GM12891 (cell line): ENCODE data around the gene BICC1.

Experiments
- DNase-seq: peaks from one replicate; pipeline ENCODE4 v3.0.0; 2011; ENCODE audit warnings: low spot score; ENCODE audit not compliant: insufficient read length
- FAIRE-seq: peaks from 2 replicates; lab custom pipeline; 2011; peaks lifted over from hg19 to GRCh38; lab: Jason Lieb, UNC
- PAX5 ChIP-seq: IDR thresholded peaks from 2 replicates; pipeline ENCODE4 v1.6.1; 2011; ENCODE audit warnings: low read length, moderate library complexity, mild to moderate bottlenecking; ENCODE audit not compliant: insufficient read depth, severe bottlenecking
- POLR2A ChIP-seq: IDR thresholded peaks from 2 replicates; pipeline ENCODE4 v1.6.1; 2011; ENCODE audit warnings: low read depth, low read length, control low read depth
- POLR2AphosphoS5 ChIP-seq: IDR thresholded peaks from 2 replicates; pipeline ENCODE4 v1.6.1; 2011; ENCODE audit warnings: low read depth, low read length, control low read depth
- POU2F2 ChIP-seq: IDR thresholded peaks from 2 replicates; pipeline ENCODE4 v1.6.1; 2011; ENCODE audit warnings: low read depth, mild to moderate bottlenecking, control low read depth, low read length, moderate library complexity
- SPI1 ChIP-seq: IDR thresholded peaks from 2 replicates; pipeline ENCODE4 v1.6.1; 2011; ENCODE audit warnings: low read depth, low read length, control low read depth
- TAF1 ChIP-seq: IDR thresholded peaks from 2 replicates; pipeline ENCODE4 v1.6.1; 2011; ENCODE audit warnings: low read depth, low read length, control low read depth

The BICC1 gene

GRCh38 chr10:58731276-58731675 lies 218.6 kb downstream of the BICC1 start:
- TF ChIP-seq PAX5 (no peak), POU2F2 (no peak), SPI1 (no peak), POLR2AphosphoS5 (no peak), POLR2A (no peak), TAF1 (no peak)
- DNase-seq (no peak), FAIRE-seq (no peak)

DNA sequence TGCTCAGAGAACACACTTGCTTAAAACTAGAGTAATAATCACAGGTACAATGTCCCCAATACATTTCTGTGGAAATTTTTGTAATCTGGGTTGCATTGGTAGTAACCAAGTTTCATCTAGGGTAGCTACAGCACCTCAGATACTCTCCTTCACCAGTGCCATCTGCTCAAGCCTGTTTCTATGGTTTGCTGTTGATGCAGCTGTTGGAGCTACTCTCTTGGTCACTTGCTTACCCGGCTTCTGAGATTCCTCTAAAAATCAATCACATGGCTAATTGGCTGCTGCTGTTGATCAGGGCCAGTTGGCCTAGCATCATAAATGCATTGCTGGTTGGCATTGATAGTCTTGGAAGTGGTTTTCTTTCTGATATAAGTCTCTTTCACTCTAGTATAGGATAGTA lies 220.8 kb downstream of the BICC1 start:
- FAIRE-seq (no peak), DNase-seq (no peak)
- TF ChIP-seq PAX5 = no peak
- TF ChIP-seq SPI1 = no peak
- no peak for TF ChIP-seq POU2F2
- no peak for TF ChIP-seq POLR2AphosphoS5
- no peak for TF ChIP-seq TAF1
- no peak for TF ChIP-seq POLR2A

DNA sequence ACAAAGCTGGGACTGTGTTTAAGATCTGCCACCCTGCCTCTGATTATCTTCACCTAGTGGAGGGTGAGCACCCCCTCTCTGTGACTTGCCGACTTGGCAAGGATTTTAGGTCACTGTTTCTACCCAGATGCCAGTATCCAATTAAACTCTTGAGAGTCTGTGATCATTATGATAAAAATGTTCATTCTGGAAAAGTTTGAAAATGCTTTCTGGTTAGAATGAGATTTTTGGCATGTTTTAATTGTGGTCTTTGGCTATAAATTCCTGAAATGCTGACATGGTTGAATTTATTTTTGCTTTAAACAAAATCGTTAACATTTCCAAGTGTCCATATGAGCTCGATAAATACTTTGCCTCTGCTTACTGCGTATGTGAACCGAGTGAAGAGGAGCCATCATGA lies 221.4 kb downstream of the BICC1 start:
- TF ChIP-seq POU2F2 (no peak), POLR2AphosphoS5 (no peak), TAF1 (no peak), SPI1 (no peak), POLR2A (no peak), PAX5 (no peak)
- FAIRE-seq = no peak
- DNase-seq = no peak

DNA sequence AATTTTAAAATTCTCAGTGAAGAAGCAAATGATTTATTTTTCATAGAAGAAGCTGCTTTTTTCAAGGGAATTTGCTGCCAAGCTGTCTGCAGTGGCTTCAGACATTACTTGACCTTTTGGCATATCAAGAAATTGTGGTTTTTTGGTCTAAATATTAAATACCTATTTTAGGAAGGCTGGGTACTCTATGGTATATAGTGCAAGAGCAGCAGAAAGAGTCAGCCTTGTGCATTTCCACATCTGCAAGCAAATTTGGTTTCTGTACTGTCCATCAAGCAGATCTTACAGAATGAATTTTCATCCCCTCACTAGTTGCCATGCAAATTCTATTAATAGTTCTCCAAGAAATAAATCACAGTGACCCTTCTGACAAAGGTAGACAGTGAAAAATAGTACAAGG lies 222.0 kb downstream of the BICC1 start:
- no peak for FAIRE-seq
- DNase-seq = no peak
- TF ChIP-seq POU2F2 = no peak
- no peak for TF ChIP-seq SPI1
- no peak for TF ChIP-seq POLR2AphosphoS5
- TF ChIP-seq PAX5 = no peak
- TF ChIP-seq POLR2A = no peak
- no peak for TF ChIP-seq TAF1

GRCh38 chr10:58735087-58735486 lies 222.4 kb downstream of the BICC1 start:
- no peak for FAIRE-seq
- no peak for TF ChIP-seq TAF1
- no peak for TF ChIP-seq POLR2A
- no peak for TF ChIP-seq PAX5
- no peak for TF ChIP-seq POLR2AphosphoS5
- TF ChIP-seq SPI1 = no peak
- TF ChIP-seq POU2F2 = no peak
- DNase-seq = no peak

DNA sequence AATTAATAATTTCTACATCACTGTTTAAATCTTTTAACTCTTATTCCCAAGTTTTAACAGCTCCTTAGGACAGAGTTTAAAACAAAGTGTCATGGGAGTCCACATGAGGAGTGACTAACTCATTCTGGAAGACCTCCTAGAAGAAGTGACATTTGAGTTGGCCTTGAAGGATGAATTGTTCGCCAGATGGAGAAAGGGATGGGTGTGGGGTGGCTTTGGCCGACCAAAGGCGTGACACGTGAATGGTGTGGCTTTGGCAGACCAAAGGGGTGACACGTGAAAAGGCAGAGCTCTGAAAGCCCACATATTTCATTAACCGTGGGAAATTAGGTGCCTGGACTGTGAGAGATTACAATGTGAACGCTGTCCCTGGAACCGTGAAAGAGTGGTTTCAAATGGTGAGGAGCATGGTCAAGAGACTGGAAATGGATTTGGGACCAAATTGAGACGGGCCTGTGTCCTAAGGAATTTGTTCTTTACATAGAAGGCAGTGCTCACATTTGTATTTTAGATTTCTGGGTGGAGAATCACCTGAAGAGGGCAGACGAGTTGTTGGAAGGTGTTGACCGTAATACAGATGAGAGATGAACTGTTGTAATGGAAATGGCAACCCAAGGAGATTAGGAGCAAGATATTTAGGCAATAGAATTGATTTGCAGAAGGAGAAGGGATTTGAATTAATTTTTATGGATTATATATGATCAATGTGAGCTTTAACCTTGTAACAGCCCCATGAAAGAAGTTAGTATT lies 228.1 kb downstream of the BICC1 start:
- TF ChIP-seq POLR2A = no peak
- TF ChIP-seq POLR2AphosphoS5 = no peak
- TF ChIP-seq TAF1 = no peak
- TF ChIP-seq PAX5 = no peak
- TF ChIP-seq POU2F2 = no peak
- no peak for TF ChIP-seq SPI1
- FAIRE-seq (no peak), DNase-seq (no peak)

DNA sequence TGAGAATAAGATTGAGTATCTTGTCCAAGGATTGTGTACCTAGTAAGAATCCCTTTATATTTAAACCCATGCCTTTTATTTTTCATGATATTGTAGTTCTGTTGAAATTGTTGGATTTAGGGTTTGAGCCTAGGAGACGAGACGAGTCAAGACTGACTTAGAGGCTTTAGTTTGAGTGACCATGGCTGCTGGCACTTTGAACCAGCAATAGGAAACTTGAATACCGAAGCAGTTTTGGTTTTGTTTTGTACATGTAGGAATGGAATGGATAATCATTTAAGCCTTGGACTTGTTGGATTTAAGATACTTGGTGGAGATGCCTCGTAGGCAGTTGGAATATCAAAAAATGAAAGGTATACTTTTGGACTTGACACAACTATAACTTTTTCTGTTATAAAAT lies 229.0 kb downstream of the BICC1 start:
- DNase-seq (no peak), FAIRE-seq (no peak)
- TF ChIP-seq POLR2A (no peak), PAX5 (no peak), POLR2AphosphoS5 (no peak), SPI1 (no peak)

DNA sequence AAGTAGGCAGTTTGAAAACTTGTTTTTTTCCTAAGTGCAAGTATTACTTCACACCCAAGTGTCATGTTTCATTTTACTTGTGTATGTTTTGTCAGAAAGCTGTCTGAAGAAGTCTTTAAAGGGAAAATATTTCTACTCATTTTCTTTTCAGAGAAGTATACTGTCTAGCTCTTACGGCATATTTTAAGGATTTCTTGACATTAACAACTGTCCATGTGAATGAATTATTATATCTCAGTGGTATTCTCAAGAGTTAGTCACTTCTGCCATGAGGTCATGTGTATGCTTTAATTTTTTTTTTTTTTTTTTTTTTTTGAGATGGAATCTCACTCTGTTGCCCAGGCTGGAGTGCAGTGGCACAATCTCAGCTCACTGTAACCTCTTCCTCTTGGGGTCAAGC lies 229.5 kb downstream of the BICC1 start:
- TF ChIP-seq PAX5 (no peak), POU2F2 (no peak), POLR2A (no peak), POLR2AphosphoS5 (no peak), SPI1 (no peak), TAF1 (no peak)
- DNase-seq (no peak), FAIRE-seq (no peak)

DNA sequence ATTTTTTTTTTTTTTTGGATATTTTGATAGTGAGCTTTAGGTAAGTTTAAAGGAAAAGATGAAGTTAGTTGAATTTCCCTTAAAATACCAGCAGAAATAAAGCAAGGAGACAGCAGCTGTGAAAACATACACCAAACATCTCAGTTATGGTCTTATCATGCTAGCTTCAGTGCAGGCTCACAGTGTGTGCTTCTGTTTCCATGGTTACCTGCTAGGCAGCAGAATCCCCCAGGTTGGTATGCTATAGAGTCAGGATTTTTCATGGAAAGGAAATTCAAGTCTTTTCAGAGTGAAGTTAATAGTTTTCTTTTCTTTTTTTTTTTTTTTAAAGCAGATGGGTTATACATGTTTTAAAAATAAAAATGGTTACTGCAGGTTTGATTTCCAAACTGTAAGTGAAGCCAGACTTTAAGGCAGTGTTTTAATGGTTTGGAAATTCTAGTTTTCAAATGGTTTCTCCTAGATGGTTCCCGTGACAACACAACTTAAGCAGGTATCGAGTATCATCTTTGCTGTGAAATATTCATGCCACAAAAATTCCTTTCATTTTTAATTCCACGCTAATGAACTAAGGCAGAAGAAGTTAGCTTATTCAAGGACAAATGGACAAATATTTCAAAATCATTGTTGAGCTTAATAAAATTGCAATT lies 230.9 kb downstream of the BICC1 start:
- FAIRE-seq (no peak), DNase-seq (no peak)
- TF ChIP-seq POLR2AphosphoS5 (no peak), SPI1 (no peak), TAF1 (no peak), POU2F2 (no peak), POLR2A (no peak), PAX5 (no peak)
